ENCODE results near the gene FAM240B. TPM values are rescaled to one million over a fixed set of nuclear protein-coding genes. Genes with fewer than 3 reads are reported as not detected.

The FAM240B gene
- not detected in 2 replicates for total RNA-seq

DNA sequence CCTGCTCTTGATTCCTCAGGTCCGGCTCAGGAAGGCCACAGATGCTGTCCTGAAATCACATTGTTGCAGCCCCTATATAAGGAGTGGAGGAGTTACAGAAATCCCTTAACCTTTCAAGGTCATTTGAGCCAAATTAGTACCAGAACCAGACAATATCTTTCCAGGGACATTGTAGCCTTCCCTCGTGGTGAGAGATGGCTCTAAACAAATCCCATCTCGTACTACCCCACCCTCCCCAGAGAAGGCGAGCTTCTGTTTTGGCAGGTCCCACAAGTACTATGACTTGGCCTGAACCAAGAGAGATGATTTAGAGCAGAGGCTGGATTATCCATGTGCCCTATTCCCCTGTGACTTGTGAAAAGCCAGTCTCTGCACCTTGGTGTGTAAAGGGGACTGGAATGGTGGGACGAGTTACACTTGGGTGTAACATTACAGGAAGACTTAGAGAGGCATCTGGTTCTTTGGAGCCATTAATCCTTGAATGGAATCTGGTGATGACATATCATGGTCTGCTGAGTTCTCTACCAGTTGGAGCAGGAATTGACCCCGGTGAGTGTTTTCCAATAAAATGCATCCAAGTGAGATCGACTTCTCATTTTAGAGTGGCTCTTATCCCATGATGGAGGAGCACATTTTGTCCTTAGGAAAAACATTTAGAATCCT, at the start of gene FAM240B:
Gene FAM240B (minus strand): TSS at position 51 of the 663 bp plus-strand sequence. CDS start 16,134 bp downstream, outside the sequence.
- no peak for DNase-seq

DNA sequence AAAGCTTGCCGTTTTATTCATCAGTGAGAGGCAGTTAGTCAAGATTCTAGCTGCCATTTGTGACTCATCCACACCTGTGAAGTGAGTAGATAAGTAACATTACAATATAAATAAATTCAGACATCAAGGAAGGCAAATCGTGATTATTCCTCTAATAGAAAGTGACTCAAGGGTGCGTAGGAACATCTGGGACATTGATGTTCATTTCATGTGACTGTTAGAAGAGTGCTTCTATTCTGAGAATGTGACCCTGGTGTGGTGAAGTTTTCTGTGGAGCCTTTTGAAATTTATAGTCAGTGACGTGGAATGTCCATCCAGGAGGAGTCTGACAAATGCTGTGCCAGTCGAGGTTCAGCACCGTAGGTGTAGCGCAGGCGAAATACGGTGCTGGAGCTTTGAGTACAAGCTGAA, 48.4 kb upstream of the FAM240B start:
- no peak for DNase-seq

DNA sequence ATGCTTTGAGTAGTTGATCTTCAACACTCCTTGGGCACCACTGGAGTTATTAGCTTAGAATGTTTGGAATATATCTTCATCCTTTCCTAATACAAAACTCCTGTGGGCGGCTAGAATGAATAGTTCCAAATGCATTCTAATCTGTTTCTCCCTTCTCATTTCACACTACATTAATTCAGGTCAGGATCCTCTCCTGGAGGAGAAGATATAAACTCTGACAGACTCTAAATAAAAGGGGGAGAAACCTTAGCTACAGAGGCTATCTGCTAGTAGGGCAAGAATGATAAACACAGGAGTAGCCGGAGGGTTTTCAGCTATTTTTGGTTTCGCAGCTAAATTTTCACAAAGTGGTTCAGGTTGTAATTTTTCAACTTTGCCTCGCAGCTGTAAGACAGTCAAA, 45.2 kb upstream of the FAM240B start:
- no peak for DNase-seq

DNA sequence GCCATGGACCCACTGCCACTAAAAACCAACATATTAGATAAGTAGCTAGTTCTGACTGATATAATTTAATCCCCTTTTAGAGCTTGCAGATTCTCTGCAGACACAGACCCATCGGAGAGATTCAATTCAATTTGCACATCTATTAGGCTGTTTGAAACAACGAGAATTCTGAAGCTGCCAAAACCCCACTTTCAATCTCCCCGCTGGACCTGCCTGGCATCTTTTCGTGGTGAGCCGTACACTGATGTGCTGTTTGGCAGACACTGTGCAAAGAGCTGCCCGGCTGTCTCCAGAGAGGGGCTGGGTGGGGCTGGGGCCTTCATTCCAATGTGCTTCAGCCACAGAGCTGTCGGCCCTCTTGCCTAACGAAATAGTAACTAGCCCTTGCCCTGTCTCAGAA, 42.1 kb upstream of the FAM240B start:
- DNase-seq = no peak

DNA sequence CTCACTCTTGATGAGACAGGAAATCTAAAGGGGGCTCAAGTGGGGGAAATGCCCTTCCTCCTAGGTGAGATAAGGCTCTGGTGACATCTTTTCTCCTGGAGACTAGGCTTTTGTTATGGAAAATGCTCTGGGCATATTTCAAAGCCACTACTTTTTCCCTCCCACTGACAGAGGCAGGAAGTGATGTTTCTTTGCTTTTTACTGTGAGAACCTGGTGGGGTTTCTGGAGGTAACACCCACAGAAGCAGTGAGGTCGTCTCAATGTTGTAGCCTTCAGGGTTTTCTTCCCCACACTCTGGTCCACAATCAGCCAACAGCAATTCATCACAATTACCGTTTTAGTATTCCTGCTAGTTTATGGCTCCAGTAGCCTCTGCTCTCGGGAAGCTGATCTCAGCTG, 41.4 kb upstream of the FAM240B start:
- no peak for DNase-seq

DNA sequence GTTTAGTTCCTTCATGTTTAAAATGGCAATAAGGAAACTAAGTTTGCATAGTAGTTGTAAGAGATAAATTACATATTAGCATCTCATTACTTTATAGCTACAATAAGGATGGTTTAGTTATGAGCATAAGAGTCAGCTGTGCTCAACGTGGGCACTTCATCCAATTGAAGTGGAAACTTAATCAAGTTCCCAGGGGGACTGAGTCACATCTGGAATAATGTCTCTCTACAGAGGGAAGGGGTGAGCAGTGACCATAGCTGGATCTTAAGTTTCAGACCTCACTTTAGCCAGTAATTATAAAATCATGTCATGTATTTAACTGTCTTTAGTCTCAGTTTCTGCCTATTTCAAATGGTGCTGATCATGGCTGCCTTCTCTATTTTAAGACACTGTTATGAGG, 36.8 kb upstream of the FAM240B start:
- DNase-seq = no peak

DNA sequence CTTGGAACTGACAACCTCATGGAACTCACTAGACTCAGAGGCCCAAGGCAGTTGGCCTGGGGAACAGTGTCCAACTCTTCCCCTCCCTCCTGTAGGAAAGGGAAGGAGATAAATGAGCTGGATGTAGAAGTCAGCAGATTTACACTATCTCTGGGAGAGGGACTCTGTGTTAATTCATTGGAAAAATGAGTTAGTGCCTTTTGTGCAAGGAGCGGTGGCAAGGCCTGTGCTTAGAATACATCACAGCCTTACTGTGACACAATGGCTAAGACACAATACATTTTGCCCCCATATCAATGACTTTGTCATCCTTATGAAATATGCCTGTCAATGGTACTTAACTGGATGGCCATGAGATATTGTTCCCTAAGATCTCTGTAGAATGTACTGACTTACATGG, 28.0 kb upstream of the FAM240B start:
- no peak for DNase-seq

DNA sequence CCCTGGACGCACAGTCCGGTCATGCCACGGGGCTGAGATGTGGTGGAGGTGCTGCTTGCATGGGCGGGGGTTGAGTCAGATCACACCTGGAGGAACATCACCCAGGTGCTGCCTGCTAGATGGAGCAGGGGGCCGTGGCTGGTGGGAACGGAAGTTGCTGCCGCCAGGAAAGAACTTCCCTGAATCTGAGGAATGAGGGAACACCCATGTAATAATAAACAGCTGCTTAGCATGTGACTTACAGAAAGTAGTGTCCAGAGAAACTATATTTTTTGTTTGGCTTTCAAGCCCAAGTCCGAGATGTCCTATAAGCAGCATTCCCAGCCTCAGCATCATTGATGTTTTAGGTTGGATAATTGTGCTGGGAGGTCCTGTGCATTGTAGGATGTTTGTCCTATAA, 27.1 kb upstream of the FAM240B start:
- no peak for DNase-seq

DNA sequence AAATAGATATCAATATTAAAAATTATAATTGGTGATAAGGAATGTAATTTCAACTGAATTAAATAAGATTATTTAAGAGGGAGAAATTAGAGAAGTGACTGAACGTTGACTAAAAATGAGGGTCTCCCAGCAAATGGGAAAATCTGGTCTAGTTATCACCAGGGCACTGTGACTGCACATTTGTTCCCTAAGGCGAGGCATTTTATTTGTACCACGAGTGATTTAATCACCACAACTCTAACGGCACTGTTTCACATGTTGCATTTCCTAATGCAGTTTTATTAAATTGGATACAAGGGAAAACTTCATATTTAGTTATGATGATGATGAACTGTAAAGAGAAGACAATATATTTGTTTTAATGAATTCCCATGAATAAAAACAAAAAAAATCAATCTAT, 26.4 kb upstream of the FAM240B start:
- no peak for DNase-seq

DNA sequence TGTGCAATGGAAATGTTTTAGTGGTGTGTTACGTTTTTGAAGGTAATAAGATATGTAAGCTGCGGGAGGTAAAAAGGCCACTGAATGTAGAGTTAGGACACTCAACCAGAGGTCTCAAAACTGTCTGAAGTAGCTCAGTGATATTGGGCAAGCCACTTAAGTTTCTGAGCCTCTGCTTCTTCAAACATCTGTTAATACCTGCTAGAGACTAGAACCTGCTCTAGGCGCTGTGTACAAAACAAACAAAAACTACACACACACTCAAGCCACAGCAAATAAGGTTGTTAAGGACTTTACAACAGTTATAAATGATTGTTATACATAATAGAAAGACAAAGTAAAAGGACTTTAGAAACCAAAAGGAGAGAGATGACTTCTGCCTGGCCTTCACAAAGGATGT, 24.6 kb upstream of the FAM240B start:
- DNase-seq = no peak

DNA sequence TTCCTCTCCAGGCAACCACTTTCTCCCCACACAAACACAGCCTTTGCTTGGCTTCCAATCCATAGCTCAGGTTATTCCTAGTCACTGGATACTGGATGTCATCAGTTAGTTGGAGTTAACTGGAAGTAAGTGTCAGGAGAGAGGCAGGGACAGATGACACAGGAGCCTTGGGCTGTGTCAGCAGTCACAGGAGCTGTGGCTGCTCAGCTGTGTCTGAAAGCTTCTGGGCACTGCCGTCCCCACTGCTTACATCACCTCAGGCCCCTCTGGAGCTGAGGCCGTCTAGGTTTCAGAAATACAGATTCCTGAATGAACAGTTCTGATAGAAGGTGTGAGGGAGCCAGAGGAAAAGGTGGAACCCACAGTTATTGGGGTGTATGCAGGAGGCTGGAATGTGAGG, 17.3 kb upstream of the FAM240B start:
- no peak for DNase-seq

DNA sequence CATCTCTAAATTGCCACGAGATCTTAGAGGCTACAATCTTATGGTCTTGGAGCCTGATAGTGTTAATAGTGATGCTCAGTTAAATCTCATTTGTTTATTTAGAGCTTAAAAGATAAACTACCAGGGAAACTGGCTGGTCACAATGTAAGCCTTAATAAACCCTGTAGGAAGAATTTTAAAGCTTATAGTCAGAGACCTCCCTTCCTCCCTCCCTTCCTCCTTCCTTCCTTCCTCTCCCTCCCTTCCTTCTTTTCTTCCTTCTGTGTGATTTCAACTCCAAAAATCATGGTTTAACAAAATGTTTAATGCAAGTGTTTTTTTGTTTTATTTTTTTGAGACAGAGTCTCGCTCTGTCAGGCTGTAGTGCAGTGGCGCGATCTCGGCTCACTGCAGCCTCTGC, 14.9 kb upstream of the FAM240B start:
- no peak for DNase-seq

DNA sequence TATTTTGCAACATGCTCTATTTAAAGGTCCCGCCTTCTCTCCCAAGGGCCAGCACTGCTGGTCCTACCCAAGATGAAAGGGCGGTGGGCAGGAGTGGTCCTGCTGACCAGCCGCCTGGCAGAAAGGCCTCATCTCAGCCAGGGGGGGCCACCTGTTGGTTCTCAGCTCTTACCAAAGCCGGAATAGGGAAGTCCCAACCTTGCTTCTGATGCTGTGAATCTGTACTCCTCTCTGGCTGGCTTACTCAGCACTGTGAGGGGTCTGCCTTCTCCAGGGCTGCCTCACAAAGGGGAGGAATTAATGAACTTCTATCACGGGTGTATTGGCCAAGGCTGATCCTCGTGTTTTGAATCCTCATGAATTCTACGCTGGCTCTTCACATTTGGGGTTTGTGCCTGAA, 13.6 kb upstream of the FAM240B start:
- no peak for DNase-seq

DNA sequence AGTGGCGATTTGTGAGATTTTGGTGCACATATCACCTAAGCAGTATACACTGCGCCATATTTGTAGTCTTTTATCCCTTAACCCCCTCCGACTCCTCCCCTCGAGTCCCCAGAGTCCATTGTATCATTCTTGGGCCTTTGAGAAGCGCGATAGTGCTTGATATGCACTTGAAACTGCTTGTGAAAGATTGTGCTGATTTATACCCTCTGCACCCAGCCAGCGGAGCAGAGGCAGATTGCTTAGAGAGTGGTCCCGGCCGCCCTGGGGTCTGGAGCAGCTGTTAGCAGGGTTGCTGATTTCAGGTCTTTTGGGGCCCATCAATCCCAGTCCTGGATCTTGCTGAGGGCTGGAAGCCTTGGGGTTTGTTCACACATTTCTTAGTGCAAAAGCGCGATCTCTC, 13.0 kb upstream of the FAM240B start:
- DNase-seq = no peak

DNA sequence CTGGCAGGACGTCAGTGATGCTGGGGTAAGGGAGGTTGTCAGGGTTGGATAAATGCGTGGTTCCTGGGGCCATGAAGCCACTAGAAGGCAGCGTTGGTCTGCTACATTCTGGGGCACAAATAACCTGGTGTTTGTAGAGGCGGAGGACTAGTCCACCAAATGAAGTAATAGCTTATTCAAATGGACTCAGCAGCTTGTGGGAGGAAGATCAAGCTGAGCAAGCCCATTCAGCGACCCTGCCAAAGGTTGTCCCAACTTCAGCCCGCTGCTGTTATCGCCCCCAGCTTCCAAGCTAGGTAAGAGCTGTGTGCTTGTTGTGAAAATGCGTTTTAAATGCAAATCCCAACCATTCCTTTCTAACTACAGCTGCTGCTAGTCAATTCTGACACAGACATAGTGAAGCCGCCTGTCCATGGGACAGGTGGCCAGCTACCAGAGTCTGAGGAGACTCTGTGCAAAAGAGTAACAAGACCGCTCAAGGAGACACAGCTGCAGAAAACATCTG, 7.6 kb upstream of the FAM240B start:
- peak; percentile 62 for DNase-seq

DNA sequence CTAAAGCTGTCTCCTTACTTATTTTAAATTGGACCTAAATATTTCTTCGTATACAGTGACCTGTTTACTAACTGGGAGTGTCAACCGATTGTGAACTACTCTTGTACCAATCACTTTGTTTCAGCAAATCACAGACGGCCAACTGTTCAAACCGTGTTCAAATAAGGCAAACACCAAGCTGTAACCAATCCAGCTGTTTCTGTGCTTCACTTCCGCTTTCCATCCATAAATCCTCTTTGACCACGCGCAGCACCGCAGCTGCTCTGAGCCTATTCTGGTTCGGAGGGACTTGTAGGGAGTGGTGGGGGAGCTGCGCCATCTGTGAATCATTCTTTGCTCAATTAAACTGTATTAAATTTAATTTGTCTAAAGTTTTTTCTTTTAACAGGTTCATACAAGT, 4.8 kb upstream of the FAM240B start:
- DNase-seq = no peak

DNA sequence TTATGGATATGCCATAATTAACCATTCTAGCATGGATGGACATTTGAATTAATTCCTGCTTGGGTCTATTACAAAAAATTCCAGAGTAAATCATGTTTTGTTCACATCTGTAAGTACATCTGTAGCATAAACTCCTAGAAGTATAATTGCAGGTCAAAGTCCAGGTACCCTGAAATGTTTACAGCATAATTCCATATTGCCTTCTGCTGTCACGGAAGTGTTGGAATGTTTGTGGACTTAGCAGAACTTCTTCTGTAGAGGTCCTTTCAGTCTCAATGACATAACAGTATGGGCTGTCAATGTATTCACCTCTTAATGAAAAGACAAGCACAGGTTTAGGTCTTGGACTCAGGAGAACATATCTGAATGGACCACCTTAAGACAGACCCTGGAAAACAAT, 1.8 kb downstream of the FAM240B start:
- DNase-seq = no peak

DNA sequence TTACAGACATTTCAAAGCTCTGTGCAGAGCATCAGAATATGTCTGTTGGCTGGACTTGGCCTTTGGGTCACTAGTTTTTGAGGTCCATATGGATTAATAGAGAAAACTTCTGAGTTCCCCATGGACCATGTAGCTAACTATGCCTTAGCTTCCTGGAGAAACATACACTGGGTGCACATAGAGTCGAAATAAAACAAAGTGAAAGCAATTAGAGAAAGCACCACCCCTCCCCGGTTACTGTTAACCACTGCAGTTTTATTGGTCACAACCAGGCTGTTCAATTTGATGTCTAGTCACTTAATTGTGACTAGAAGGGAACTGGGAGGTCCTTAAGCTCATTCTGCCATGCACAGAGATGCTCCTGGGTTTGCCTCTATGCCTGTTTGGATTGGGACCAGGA, 4.2 kb downstream of the FAM240B start:
- no peak for DNase-seq

DNA sequence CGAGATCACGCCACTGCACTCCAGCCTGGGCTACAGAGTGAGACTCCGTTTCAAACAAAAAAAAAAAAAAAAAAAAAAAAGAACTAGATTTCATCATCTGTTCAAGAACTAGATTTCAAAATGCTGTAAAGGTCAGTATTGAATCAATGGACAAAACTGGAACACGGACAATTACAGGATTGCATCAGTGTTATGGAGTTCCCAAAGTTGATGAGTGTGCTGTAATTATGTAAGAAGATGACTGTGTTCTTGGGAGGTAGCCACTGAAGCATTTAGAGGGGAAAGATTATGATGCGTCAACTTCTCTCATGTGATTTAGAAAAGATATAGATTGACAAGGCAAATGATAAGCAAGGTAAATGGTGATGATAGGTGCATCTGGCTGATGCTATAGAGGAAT, 6.5 kb downstream of the FAM240B start:
- DNase-seq = no peak

DNA sequence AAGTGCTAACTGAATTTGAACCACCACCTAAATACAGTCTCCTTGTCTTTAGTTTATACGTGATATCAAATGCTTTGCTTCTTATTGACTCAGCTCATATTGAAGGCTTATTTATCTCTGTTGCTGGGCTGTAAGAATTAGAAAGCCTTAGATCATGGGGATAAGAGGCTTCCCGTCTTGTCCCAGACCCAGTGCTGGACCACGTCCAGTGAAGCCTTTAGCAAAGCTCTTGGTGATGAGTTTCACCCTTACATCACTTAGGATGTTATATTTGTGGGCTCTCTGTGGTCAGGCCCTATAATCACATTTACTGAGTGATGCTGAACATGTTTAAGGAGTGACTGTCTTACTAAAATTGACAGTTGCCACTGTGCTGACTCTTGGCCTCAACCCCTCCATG, 11.2 kb downstream of the FAM240B start:
- no peak for DNase-seq

DNA sequence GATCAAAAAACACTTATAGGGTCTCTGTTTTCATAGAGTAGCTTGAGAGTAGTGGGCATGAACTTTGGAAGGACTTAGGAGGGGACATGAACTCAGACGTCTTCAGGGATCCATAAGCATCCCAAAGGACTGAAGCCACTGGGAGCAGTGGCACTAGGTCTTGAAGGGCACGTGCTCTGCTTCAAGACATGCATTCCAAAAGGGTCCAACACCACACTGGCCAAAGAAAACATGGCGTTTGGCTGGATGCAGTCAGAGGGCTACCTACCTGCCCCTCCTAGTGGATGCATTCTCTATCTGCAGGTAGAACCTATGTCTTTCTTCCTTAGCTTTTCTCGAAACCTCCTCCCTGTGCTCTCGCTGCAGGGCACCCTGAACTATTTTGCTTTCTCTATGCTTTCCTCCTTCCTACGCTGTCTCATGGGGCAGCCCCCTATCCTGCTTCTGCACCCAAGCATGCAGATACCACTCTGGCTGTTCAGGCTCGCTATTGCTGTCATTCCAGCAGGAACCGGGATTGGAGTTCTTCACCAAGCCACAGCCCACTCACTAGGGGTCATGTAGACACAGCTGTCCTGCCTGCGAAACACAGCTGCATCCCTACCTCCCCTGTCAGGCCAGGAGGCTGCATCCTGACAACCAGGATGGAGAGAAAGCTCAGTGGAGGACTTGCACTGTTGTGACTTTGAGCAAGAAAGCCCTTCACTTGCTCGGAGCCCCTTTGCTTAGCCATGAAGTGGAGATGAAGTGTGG, 11.9 kb downstream of the FAM240B start:
- peak; percentile 10 for DNase-seq

DNA sequence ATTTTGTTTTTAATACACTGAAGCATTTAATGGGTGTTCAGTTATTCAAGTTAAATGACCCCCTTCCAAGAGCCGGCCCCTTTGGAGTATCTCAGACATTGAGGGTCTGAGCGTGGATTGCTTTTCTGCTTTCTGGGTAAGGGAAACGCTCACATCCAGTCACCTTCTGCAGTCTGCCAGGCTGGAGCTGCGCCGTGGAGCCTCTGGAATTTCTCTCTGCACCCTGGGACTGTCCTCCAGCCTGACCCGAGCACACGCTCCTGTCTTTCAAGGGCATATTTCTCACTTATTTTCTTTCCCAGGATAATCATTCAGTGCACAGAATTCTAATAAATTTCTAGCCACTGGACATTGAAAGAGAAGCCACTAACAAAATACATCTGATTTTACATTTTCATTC, 13.4 kb downstream of the FAM240B start:
- DNase-seq = no peak

DNA sequence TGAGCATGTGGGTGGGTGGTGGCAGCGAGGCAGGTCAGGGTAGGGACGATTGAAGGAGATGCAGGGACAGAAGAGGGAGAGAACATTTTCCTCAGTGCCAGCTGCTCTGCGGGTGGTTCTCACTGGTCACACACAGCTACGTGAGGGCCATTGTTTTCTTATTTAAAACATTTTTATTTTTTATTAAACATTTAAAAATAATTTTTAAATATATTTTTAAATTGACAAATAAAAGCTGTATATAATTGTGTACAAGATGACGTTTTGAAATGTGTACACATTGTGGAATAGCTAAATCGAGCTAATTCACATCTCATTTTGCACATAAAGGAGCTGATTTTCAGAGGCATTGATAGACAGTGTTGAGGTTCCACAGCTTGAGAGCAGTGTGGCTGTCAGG, 14.0 kb downstream of the FAM240B start:
- DNase-seq = no peak

DNA sequence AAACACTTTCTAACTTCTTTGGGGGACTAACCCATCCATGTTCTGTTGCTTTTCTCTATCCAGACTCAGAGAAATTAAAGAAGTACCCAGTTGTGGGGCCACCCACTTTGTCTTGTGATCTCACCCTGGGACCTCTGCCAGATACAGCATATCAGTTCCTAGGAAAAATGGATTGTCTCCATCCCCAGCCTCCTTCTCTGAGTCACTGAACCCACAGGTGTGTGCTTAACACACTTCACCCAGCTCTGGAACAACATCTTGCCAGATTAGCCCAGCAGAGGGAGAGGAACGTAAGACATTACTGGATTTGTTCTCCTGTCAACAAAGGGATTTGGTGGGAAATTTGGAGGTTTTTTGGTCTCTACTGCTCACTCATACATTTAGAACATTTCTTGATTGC, 19.2 kb downstream of the FAM240B start:
- peak; percentile 21 for DNase-seq
